Mesothelial cell of epicardium (in vitro differentiated cells): ENCODE results near the gene C19orf85. TPM values are rescaled to one million over a fixed set of nuclear protein-coding genes. Genes with fewer than 3 reads are reported as not detected.

Experiments
- DNase-seq, 2 experiments: peaks; one replicate each; pipeline ENCODE4 v3.0.0; 2021; ENCODE audit warnings: low spot score in 2 of 2; ENCODE audit not compliant: unreplicated experiment in 2 of 2
- H3K27ac Mint-ChIP-seq: 2 replicates; pipeline ENCODE4 v1.8.0; 2021; ENCODE audit warnings: mixed read lengths
- H3K27me3 Mint-ChIP-seq: 2 replicates; pipeline ENCODE4 v1.8.0; 2021; ENCODE audit warnings: low read depth, mixed read lengths
- H3K36me3 Mint-ChIP-seq: 2 replicates; pipeline ENCODE4 v1.8.0; 2021; ENCODE audit warnings: mixed read lengths
- H3K4me1 Mint-ChIP-seq: 2 replicates; pipeline ENCODE4 v1.8.0; 2021; ENCODE audit warnings: mixed read lengths
- H3K4me3 Mint-ChIP-seq: 2 replicates; pipeline ENCODE4 v1.8.0; 2021; ENCODE audit warnings: mild to moderate bottlenecking, moderate library complexity, mixed read lengths
- H3K9me3 Mint-ChIP-seq: 2 replicates; pipeline ENCODE4 v1.8.0; 2021; ENCODE audit warnings: mixed read lengths
- CTCF ChIP-seq: fragments of 200-600 bp; sonication (generic); IDR thresholded peaks from one replicate; pipeline ENCODE4 v1.5.0; 2021; ENCODE audit warnings: antibody characterized with exemption; ENCODE audit not compliant: unreplicated experiment
- total RNA-seq: library from RNA; stranded (reverse); gene quantifications from 3 replicates; pipeline ENCODE4 v1.2.1, GENCODE V29; 2021

The C19orf85 gene
- total RNA-seq, 1 donor from 2014 or later = not detected

GRCh38 chr19:55443824-55444480 lies 20.6 kb downstream of the C19orf85 start:
- Mint-ChIP-seq H3K27ac (no peak overlapping the region), H3K4me1 (peaks cover 16% of the 10 kb centered on the region), H3K4me3 (no peak overlapping the region), H3K36me3 (no peaks in the 10 kb centered on the region), H3K9me3 (no peaks in the 10 kb centered on the region), H3K27me3 (peaks cover 73% of the 10 kb centered on the region)
- no peak for DNase-seq
- no peak for TF ChIP-seq CTCF

- TF ChIP-seq CTCF = no peak
- no peaks in the 10 kb centered on the region for H3K36me3 Mint-ChIP-seq
- DNase-seq = no peak
- no peaks in the 10 kb centered on the region for H3K9me3 Mint-ChIP-seq
- H3K27ac Mint-ChIP-seq = no peak within 1 kb of the TSS
- peaks cover 16% of the 10 kb centered on the region for H3K4me1 Mint-ChIP-seq
- peak within 1 kb of the TSS; percentile 31 for H3K4me3 Mint-ChIP-seq
- H3K27me3 Mint-ChIP-seq = peaks cover 80% of the 10 kb centered on the region
Measured at GRCh38 chr19:55443045-55443823, 21.3 kb downstream of the C19orf85 start, which contains the start of gene SHISA7. TSS of gene SHISA7 (minus strand) at chr19:55443300. CDS start at chr19:55442863, 437 bp downstream.

GRCh38 chr19:55442372-55442961 lies 22.1 kb downstream of the C19orf85 start:
- no peaks in the 10 kb centered on the region for H3K9me3 Mint-ChIP-seq
- H3K4me1 Mint-ChIP-seq = peaks cover 16% of the 10 kb centered on the region
- H3K36me3 Mint-ChIP-seq = no peaks in the 10 kb centered on the region
- H3K27me3 Mint-ChIP-seq = peaks cover 84% of the 10 kb centered on the region
- no peak for TF ChIP-seq CTCF
- no peak overlapping the region for H3K4me3 Mint-ChIP-seq
- no peak for DNase-seq
- H3K27ac Mint-ChIP-seq = no peak overlapping the region

- no peak for TF ChIP-seq CTCF
- H3K36me3 Mint-ChIP-seq = no peaks in the 10 kb centered on the region
- no peak for DNase-seq
- peaks cover 90% of the 10 kb centered on the region for H3K27me3 Mint-ChIP-seq
- H3K27ac Mint-ChIP-seq = no peak overlapping the region
- no peak overlapping the region for H3K4me3 Mint-ChIP-seq
- peaks cover 16% of the 10 kb centered on the region for H3K4me1 Mint-ChIP-seq
- no peaks in the 10 kb centered on the region for H3K9me3 Mint-ChIP-seq
Measured at GRCh38 chr19:55441692-55442321, 22.7 kb downstream of the C19orf85 start.

GRCh38 chr19:55441319-55441691 lies 23.2 kb downstream of the C19orf85 start:
- Mint-ChIP-seq H3K36me3 (no peaks in the 10 kb centered on the region), H3K27ac (no peak overlapping the region), H3K4me1 (peaks cover 16% of the 10 kb centered on the region), H3K9me3 (no peaks in the 10 kb centered on the region), H3K4me3 (no peak overlapping the region), H3K27me3 (peaks cover 90% of the 10 kb centered on the region)
- no peak for TF ChIP-seq CTCF
- no peak for DNase-seq
